Neural progenitor cell (in vitro differentiated cells): ENCODE measurements around the gene VAV2.

ENCODE experiments used
- EZH2 ChIP-seq: fragments of 200-600 bp; sonication (generic); IDR thresholded peaks from 2 replicates; pipeline ENCODE4 v1.6.1; 2017; ENCODE audit warnings: antibody characterized with exemption, mild to moderate bottlenecking, moderate library complexity
- EZH2phosphoT487 ChIP-seq: fragments of 200-600 bp; sonication (generic); IDR thresholded peaks from 2 replicates; pipeline ENCODE4 v1.6.1; 2017; ENCODE audit warnings: antibody characterized with exemption
- TF ChIP-seq, protein P1 (sequence below): fragments of 200-600 bp; sonication (generic); IDR thresholded peaks from 2 replicates; pipeline ENCODE4 v1.5.1; 2017; ENCODE audit warnings: antibody characterized with exemption, mild to moderate bottlenecking

DNA sequence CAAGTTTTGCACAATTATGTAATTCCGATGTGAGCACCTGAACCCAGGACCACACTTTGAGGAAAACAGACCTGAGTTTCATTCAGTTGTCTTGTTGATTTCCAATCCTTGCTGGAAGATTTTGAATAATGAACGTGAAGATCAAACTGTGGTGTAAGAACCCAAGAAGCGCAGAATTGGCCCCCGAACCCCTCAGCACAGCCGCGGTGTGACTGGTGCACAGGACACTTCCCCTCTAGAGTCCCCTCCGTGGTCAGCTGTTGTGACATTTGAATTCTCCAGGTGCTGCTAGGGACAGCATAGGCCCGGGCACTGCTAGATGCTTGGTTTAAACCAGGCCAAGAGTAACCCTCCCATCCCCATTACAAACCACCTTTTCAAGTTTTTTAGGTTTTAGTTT lies 34.9 kb upstream of the VAV2 start:
- TF ChIP-seq, protein P1, sequence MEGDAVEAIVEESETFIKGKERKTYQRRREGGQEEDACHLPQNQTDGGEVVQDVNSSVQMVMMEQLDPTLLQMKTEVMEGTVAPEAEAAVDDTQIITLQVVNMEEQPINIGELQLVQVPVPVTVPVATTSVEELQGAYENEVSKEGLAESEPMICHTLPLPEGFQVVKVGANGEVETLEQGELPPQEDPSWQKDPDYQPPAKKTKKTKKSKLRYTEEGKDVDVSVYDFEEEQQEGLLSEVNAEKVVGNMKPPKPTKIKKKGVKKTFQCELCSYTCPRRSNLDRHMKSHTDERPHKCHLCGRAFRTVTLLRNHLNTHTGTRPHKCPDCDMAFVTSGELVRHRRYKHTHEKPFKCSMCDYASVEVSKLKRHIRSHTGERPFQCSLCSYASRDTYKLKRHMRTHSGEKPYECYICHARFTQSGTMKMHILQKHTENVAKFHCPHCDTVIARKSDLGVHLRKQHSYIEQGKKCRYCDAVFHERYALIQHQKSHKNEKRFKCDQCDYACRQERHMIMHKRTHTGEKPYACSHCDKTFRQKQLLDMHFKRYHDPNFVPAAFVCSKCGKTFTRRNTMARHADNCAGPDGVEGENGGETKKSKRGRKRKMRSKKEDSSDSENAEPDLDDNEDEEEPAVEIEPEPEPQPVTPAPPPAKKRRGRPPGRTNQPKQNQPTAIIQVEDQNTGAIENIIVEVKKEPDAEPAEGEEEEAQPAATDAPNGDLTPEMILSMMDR = no peak
- TF ChIP-seq EZH2 (no peak), EZH2phosphoT487 (no peak)
